WERI-Rb-1 (cell line): ENCODE measurements around the gene CDSN.

Experiments used
- DNase-seq: peaks from one replicate; pipeline ENCODE4 v3.0.0-alpha.2; 2020
- H3K27ac ChIP-seq: fragments of 250-450 bp; sonication (Bioruptor Pico); 2 replicates; pipeline ENCODE4 v1.5.1; 2020; ENCODE audit warnings: mild to moderate bottlenecking, moderate library complexity
- H3K27me3 ChIP-seq: fragments of 250-450 bp; sonication (Bioruptor Pico); 2 replicates; pipeline ENCODE4 v1.5.1; 2021; ENCODE audit warnings: mild to moderate bottlenecking, low read depth, moderate library complexity; ENCODE audit not compliant: insufficient read depth, severe bottlenecking
- H3K36me3 ChIP-seq: fragments of 250-450 bp; sonication (Bioruptor Pico); 2 replicates; pipeline ENCODE4 v1.5.1; 2020; ENCODE audit warnings: mild to moderate bottlenecking, moderate library complexity
- H3K4me3 ChIP-seq: 2 replicates; pipeline ENCODE4 v1.5.1; 2011; ENCODE audit warnings: low read depth, mild to moderate bottlenecking, control low read depth, low read length
- H3K9me3 ChIP-seq: fragments of 250-450 bp; sonication (Bioruptor Pico); 2 replicates; pipeline ENCODE4 v1.5.1; 2021; ENCODE audit warnings: mild to moderate bottlenecking, moderate library complexity; ENCODE audit not compliant: severe bottlenecking
- TF ChIP-seq, protein P1 (sequence below): IDR thresholded peaks from 2 replicates; pipeline ENCODE4 v1.5.1; 2011; ENCODE audit warnings: low read depth, mild to moderate bottlenecking, control low read depth, inconsistent platforms, low read length

The CDSN gene

GRCh38 chr6:31122791-31123706 is 2.8 kb upstream of the CDSN start:
- Histone ChIP-seq H3K27ac (no peak overlapping the region), H3K9me3 (no peaks in the 10 kb centered on the region), H3K36me3 (no peaks in the 10 kb centered on the region), H3K27me3 (no peaks in the 10 kb centered on the region), H3K4me3 (no peak overlapping the region)
- TF ChIP-seq, protein P1, sequence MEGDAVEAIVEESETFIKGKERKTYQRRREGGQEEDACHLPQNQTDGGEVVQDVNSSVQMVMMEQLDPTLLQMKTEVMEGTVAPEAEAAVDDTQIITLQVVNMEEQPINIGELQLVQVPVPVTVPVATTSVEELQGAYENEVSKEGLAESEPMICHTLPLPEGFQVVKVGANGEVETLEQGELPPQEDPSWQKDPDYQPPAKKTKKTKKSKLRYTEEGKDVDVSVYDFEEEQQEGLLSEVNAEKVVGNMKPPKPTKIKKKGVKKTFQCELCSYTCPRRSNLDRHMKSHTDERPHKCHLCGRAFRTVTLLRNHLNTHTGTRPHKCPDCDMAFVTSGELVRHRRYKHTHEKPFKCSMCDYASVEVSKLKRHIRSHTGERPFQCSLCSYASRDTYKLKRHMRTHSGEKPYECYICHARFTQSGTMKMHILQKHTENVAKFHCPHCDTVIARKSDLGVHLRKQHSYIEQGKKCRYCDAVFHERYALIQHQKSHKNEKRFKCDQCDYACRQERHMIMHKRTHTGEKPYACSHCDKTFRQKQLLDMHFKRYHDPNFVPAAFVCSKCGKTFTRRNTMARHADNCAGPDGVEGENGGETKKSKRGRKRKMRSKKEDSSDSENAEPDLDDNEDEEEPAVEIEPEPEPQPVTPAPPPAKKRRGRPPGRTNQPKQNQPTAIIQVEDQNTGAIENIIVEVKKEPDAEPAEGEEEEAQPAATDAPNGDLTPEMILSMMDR: no peak
- no peak for DNase-seq

- peak; percentile 63 for DNase-seq
- H3K4me3 ChIP-seq: no peak overlapping the region
- H3K9me3 ChIP-seq: no peaks in the 10 kb centered on the region
- TF ChIP-seq, protein P1: no peak
- H3K27me3 ChIP-seq: no peaks in the 10 kb centered on the region
- peak overlapping the region; percentile 21 for H3K27ac ChIP-seq
- H3K36me3 ChIP-seq: no peaks in the 10 kb centered on the region
These were observed 1.0 kb upstream of the CDSN start for GRCh38 chr6:31121131-31121790.

DNA sequence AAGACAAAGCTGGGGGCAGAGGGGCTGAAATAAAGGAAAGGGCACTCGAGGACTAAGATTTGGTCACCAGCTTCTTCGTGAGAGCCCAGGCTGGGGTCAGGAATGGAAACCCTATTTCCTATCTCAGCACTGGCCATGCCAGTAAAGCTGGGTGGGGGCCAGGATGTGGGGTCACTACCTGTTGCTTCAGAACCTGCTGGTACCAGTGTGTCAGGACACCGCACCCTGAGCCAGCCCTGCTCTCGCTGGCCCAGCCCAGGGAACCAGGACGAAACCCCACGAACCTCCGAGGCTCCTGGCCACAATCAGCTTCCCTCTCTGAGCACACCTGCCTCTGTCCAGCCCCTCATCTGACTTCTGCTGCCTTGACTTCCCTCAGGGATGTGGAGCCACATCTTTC is 2.1 kb downstream of the CDSN start:
- H3K36me3 ChIP-seq: no peaks in the 10 kb centered on the region
- H3K27me3 ChIP-seq: no peaks in the 10 kb centered on the region
- DNase-seq: no peak

DNA sequence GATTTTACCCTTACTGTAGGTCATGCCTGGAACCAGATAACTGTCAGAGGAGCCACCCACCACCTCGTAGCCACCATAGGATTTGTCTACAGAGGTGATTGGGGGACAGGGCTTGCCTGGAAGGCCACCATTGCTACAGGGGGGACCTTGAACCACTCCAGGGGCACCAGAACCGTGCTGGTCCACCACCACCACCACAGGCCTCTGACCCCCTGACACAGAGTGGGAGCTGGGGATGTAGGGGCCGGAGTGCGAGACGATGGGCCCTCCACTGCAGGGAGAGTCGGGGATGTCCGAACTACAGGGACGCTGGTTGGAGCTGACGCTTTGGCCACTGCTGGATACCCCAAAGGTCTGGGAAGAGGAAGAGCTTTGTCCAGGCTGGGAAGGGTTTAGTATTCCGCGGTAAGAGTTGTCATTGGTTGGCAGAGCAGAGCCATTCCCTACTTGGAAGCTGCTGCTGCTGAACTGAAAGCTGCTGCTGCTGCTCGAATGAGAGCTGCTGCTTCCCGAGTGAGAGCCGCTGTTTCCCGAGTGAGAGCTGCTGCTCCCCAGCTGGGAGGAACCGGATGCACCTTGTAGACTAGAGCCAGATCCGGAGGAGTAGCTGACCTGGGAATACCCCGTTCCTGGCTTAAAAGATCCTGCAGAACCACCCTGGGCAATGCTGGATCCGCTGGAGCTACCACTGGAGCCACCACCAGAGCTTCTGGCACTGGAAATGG is 3.4 kb downstream of the CDSN start:
- no peaks in the 10 kb centered on the region for H3K36me3 ChIP-seq
- no peaks in the 10 kb centered on the region for H3K9me3 ChIP-seq
- H3K27me3 ChIP-seq: no peaks in the 10 kb centered on the region
- no peak overlapping the region for H3K27ac ChIP-seq
- no peak overlapping the region for H3K4me3 ChIP-seq
- TF ChIP-seq, protein P1: no peak
- DNase-seq: no peak

More for the DNA sequence above, 2.1 kb downstream of the CDSN start:
- Histone ChIP-seq H3K27ac (no peak overlapping the region), H3K4me3 (no peak overlapping the region), H3K9me3 (no peaks in the 10 kb centered on the region)
- TF ChIP-seq, protein P1: no peak

- TF ChIP-seq, protein P1: no peak
- Histone ChIP-seq H3K36me3 (no peaks in the 10 kb centered on the region), H3K27me3 (no peaks in the 10 kb centered on the region), H3K27ac (no peak overlapping the region), H3K9me3 (no peaks in the 10 kb centered on the region), H3K4me3 (no peak overlapping the region)
- no peak for DNase-seq
These were observed 4.2 kb downstream of the CDSN start for GRCh38 chr6:31115941-31116560.
